DMS153 treated with DMSO at 0.1 percent for 48 hours (cell line): ENCODE data around the gene SPRN.
A peak's percentile ranks its signal among the peaks of the same experiment; 100 is the strongest.
"Not testable (repeated sequence)": the region's sequence is repeated elsewhere in the genome, so short reads cannot be mapped to it uniquely, and the experiment has no call there.

ENCODE experiments used
- DNase-seq: peaks from one replicate; lab custom pipeline; 2025; ENCODE audit not compliant: unreplicated experiment; lab: John Stamatoyannopoulos, UW

SPRN gene

DNA sequence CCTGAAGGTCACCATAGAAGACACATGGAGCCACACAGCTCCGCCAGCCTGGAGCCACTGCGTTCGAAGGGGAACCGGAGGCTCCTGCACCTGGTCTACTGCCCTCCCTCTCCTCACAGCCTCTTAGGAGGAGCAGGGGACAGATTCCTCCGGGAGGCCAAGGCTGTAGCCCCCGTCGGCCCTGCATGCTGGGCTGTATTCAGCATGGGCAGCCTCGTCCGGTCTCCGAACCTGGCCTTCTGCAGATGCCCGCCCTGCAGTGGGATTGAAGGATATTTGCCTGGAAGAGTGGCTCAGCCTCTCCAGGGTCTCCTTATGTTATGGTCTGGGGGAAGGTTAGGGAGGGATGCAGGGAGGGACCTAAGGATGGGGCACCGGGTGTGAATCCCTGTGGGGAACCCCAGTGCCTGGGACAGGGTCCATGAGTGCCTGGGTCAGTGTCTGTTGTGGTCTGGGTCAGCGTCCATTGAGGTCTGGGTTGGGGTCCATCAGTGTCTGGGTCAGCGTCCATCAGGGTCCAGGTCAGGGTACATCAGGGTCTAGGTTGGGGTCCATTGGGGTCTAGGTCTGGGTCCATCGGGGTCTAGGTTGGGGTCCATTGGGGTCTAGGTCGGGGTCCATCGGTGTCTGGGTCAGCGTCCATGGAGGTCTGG lies 16.3 kb upstream of the SPRN start:
- DNase-seq = no peak

DNA sequence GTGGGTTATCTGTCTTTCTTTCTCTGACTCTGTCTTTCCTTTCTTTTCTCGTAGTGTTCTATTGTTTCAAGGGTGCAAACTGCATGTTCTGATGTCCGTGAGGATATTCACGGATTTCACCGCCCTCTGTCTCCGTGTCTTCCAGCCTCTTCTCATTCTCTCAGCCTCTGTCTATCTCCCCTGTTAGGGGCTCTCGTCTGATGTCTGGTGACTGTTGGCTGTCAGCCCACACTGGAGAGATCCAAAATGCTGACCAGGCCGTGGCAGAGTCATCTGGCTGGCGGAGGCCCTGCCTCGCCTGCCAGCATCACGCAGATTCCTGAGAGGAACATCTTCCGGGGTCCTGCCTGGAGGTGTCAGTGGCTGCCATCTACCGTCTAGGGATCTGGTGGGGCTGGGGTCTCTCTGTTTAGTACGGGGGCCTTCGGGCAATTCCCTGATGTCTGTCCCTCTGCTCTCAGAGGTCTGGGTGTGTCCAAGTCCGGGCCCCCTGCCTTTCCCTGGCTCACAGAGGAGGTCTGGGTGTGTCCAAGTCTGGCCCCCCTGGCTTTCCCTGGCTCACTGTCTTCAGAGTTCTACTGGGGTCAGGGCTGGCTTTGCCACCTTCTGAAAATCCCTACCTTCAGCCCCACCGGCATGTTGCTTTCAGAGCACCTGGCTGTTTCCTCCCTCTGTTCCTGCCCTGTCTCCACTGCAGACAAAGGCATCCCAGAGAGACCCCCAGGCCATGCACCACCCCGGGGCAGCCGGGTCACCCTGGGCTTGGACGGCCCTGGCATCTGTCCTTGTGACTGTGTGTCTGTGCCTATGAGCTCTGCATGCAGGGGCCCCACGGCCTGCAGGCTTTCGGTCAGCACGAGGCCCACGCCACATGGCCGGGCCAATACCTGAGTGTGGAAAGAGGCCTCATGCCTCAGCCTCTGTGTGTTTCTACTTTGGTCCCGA lies 15.4 kb upstream of the SPRN start:
- DNase-seq = no peak

DNA sequence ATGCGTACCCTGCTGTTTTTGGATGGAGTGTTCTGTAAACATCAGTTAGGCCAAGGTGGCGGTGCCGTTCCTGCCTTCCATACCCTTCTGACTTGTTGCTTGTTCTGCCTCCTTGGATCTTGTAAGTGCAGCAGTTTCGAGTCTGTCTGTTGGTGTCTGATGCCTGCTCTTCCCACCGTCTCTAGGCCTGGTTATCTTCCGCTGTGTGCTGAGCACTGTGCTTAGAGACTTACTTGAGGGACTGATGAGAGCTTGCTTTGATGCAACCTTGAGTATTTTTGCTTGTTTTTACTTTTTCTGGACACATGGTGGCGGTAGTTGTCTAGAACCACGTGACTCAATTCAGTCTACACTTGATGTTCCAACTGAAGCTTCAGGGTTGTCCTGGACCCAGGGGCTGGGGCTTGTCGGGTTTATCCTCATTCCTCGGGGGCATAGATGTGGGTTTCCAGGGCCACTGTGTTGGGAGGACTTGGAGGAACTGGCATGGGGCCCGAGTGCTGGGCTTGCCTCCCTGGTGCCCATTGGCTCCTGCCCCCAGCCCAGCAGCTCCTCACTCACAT lies 14.4 kb upstream of the SPRN start:
- peak; percentile 37 for DNase-seq

DNA sequence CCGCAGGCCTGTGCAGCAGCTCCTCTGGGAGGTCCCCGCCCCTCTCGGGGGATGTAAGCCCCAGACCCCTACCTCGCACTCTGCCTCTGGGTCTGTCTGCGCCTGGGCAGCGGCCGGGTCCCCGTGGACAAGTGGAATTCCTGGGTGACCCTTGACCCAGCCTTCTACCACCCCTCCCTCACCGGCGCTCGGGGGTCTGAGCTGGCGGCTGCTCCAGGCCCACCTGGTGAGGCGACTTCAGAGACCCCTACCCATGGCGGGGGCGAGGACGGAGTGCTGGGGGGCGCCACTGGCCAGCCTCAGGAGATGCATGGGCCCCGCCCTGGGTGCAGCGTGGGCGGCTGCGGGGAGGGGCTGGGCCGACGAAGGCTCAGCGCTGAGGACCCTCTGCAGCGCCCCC lies 8.4 kb upstream of the SPRN start:
- not testable (repeated sequence) for DNase-seq

DNA sequence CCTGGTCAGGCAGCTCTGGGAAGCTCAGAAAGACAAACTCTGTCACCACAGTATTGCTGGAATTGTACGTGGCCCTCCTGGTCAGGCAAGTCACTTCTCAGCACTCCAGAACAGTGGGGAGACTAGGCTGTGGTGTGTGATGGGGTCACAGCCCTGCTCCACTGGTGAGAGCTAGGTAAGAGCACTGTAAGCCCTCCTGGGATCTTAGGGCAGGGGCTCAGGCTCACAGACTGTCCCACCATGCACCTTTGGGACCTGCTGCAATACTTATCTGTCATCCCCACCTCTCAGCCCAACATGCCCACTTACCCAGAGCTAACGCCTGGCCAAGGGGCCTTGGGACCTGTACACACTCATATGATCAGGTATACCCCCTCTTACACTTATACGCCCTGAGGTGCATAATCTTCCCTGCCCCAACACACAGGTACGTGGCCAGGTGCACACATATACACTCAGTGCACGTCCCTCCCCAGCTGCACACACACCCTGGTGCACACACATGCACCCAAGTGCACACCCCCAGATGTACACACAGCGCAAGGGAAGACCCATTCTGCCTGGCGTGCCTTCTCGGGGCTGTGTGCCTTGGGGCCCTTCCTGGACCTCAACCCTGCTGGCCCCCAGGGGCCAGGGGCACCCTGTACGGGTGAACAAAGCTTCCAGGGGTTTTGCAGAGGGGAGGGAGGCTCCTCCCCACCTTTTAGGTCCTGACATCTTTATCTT lies 7.6 kb upstream of the SPRN start:
- DNase-seq = not testable (repeated sequence)

DNA sequence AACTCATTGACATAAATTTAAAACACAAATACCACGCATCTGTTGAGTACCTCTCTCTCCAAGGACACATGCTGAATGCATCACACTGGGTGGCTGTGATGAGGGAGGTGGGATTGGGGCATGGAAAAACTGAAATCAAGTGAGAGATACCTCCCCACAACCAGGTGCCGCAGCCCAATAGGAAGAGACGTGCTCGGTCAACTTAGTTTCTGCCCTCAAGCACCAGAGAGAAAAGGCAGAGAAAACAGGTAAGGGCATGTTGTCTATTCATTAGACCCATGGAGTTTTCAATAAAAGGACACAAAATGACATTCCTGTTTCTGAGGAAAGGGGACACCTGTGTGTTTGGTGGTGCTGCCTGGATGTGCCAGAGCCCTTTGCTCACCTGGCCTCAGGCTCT lies 5.1 kb upstream of the SPRN start:
- not testable (repeated sequence) for DNase-seq

DNA sequence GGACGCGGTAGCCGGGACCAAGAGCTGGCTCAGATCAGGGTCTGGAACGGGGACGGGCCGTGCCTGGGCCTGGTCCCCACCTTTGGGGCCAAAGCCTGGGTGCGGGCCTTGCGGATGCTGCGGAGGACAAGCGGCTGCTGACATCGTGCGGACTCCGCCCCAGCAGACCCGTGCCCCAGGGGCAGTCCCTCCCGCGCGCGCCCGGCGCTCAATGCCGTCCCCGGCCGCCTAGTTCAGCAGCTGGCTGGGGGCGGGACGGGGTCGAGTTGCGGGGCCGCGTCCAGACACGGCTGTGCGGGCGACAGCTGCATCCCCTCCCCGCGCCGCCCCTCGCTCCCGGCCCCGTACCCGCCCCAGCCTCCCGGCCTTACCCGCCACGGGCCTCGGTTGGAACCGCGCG lies 323 bp downstream of the SPRN start:
- not testable (repeated sequence) for DNase-seq

DNA sequence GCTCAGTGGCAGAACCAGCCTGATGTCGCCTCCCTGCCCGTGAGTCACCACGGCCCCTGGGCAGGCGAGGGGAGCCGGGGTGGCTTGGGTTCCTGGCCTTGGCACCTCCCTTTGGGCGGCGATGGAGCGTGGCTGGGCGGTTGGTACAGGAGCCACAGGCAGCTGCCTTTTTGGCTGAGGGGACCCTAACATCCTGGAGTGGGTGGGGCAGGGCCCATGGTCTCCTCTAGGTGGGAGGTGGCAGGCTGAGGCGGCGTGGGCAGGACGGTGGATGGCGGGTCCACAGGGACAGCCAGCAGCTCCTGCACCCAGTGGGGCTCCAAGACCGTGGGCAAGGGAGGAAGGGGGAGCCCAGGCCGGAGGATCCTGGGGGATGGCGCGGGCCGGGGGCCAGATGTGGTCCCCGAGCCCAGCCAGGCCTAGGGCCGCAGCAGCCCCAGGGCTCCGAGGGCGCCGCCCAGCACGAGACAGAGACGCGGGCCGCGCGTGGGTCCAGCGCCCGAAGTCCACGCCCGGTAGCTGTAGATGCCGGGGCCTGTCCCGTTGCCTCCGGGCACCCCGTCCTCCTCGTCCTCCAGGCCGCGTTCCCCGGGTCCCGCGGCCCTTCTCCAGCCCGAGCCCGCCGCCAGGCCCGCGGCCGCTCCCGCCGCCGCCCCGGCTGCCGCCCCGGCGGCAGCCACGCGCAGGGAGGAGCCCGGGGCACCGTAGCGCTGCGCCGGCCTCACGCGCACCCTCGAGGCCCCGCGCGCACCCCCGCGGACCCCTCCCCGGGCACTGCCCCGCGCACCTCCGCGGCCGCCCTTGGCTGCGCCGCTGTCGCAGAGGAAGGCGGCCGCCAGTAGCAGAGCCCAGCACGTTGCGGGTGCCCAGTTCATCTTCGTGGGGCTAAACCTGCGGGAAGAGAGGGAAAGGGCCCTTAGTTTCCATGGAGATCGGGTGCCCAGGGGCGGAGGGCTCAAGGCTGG lies 1.3 kb downstream of the SPRN start:
- no peak for DNase-seq

DNA sequence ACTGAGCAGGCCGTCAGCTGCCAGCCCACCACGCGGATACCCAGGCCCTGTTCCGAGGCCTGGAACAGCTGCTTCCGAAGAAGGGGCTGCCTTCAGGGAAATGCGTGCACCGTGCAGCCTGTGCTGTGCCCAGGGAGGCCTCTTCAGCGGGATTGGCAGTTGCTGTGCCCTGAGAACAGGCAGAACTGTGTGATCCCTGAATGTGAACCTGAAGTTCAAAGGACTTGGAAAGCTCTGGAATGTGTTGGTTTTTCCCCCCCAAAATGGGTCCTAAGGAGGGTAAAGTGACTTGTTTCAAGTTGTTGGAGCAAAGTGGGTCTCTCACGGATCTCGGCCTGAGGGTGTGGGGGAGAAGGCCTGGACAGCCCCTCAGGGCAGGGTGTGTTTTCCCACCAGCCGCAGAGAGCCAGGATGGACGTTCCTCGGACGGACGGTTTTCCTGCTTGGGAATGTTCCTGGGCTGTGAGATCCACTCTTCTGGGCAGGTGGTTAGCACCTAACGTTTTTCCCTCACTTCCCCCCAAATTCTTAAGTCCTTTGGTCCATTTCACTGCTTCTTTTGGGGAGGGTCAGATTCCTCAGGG lies 2.1 kb downstream of the SPRN start:
- DNase-seq = no peak

DNA sequence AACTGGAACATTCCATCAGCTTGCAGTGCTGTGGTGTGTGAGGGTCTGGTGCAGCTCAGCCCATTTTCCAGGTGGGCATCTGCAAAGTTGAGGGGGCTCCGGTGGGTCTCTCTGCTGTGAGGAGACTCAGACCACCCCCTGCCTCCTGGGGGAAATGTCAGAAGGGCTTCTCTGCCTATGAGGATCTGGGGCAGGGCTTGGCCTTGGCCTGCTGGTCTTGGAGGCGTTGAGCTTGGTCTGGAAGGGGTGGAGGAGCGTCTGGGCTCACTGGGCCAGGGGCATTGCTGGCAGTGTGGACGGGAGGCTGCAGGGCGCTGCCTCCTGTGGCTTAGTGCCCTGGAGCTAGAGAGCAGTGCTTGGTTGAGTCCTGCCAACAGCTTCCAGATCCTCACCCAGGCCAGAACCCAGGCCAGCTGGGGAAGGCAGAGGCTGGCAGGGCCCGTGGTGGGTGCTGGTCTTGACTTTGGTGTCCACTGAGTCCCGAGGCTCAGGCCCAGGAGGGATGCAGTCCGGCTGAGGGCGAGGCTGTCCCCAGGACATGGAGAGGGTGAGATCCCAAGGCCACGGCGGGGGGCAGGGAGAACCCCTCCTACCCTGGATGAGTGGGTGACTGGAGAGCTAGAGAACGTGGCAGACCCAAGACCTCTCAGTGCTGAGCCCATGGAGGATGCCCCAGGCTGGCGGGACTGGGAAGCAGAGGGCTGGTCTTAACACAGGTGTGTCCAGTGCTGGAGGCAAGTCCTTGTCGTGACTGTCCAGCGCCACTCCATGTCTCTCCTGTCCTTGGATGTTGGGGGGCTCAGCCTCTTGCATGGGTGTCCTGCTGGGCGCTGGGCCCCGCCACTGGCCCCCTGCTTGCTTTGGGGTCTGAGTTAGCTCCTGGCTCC lies 2.8 kb downstream of the SPRN start:
- no peak for DNase-seq

DNA sequence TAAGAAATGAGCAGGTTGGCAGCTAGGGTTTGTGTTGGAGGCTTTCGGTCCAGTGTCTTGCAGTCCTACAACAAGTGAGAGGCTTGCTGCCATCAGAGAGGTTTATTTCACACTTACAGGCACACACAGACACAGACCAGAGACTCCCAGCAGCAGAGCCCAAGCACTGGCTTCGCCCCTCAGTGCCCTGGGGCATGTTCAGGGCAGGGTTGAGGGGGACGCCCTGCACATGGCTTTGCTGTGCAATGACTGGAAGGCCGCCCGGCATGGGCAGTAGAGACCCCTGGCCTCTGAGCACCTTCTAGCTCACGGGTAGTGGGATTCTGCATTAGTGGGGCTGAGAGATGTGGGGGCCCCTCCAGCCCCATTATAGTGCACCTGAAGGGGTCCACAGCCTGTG lies 3.8 kb downstream of the SPRN start:
- no peak for DNase-seq

DNA sequence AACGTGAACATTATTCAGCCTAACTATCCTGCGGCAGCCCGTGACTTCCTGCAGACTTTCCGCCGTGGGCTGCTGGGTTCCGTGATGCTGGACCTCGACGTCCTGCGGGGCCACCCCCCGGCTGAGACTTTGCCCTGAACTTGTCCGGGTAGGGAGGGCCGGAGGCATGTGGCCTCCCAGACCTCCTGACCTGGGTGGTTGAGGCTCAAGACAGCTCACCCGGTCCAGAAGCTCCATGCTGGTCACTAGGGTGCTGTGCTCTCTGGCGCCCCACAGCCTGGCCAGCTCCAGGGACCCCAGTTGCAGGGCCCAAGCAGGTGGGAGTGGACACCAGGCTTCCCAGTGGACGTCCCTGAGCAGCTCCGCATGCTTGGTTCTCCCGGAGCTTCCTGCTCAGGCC lies 4.4 kb downstream of the SPRN start:
- no peak for DNase-seq

DNA sequence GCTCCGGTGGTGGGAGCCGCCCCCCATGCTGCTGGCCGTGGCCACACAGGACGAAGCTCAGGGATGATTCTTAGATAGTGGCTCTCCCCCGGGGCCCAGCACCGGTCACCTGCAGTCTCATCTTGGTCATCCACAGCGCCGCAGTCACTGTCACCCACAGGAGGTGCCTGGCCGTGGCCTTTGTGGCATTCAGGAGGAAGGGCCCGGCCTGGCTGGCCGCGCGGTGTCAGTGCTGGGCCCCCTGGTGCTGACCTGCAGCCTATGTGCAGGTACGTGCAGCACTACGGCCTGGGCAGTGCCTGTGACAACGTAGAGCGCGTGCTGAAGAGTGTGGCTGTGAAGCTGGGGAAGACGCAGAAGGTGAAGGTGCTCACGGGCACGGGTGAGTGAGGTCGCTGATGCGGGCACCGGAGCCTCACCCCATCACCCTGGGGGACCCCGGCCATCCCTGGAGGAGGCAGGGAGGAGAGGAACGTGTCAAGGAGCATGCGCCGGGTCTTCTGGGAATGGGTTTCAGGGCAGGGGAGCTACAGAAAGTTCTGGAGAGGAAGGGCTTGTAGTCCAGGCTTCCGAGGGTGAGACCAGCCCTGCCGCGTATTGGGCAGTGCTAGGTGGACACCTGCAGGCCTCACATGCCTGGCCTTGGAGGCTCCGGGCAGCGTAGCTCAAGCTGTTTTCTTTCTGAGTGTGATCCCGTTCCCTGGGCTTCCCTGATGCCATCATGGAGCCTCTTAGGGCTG lies 5.0 kb downstream of the SPRN start:
- no peak for DNase-seq

DNA sequence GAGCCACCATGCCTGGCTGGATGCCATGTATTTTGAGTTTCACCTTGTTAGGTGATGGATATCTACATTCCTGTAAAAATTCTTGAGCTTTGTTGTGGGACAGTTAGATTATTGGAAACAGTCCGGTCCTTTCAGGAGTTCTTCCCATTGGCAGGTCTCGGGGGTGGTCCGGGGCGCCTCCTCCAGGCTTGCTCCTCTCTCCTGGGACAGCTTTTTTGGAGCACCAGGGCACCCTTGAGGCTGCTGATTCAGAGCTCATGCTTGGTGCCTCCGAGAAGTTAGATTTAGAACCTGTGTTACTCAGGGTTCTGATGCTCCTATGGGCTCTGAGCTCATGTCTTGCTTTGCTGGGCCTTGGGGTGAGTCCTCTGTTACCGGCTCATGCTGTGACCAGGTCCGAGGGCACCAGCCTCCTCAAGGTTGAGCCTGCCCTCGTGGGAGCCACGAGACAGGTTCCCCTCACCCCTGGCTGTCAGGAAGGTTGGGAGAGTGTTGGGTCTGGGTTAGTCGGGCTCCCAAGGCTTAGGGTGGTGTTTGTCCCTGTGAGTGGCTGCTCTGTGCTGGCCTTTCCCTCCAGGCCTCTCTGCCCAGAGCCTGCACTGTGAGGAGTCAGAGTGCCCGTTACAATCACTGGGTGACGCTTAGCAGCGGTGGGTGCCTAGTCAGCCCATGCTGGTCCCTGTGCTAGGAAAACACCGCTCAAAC lies 6.0 kb downstream of the SPRN start:
- no peak for DNase-seq

DNA sequence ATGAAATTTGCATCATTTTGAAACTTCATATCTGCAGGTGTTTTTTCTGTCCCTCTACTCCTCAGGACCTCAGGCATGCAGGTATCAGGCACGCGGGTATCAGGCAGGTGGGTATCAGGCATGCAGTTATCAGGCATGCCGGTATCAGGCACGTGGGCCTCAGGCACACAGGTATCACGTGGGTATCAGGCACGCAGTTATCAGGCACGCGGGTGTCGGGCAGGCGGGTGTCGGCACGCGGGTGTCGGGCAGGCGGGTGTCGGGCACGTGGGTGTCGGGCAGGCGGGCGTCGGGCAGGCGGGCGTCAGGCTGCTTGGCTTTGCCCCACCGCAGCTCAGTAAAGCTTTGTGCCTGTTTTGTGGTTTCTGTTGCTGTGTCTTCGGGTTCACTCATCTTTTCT lies 8.7 kb downstream of the SPRN start:
- DNase-seq = no peak

DNA sequence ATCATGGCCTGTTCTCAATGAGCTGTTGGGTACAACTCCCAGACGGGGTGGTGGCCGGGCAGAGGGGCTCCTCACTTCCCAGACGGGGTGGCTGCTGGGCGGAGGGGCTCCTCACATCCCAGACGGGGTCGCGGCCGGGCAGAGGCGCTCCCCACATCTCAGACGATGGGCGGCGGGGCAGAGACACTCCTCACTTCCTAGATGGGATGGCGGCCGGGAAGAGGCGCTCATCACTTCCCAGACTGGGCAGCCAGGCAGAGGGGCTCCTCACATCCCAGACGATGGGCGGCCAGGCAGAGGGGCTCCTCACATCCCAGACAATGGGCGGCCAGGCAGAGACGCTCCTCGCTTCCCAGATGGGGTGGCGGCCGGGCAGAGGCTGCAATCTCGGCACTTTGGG lies 10.0 kb downstream of the SPRN start:
- DNase-seq = not testable (repeated sequence)

DNA sequence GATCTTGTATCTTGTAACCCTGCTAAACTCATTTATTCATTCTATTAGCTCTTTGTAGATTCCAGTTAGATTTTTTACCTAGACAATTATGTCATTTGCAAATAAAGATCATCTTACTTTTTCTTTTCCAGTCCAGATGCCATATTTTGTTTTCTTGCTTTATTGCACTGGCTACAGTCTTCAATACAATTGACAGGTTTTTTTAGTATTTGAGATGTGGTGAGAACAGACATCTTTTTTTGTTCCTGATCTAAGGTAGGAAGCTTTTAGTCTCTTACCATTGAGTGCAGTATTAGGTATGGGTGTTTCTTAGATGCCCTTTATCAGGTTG lies 12.1 kb downstream of the SPRN start:
- no peak for DNase-seq
